ENCODE results near the gene DOCK4.

GRCh38 chr7:111871283-111871682 is 334.9 kb downstream of the DOCK4 start:
- TF ChIP-seq CTCF (IDR thresholded peaks at IDR 0.05; ENCODE audit: insufficient read depth, low read depth, low read length) = no peak
- no peak for TF ChIP-seq EZH2 (IDR thresholded peaks at IDR 0.05; ENCODE audit: insufficient read depth, low read length)
